Ishikawa (cell line): ENCODE data around the gene KIAA0040.

Source experiments
- CEBPB ChIP-seq: IDR thresholded peaks from 2 replicates; pipeline ENCODE4 v1.6.1; 2012
- CREB1 ChIP-seq: IDR thresholded peaks from 2 replicates; pipeline ENCODE4 v1.6.1; 2012; ENCODE audit warnings: low read depth
- EGR1 ChIP-seq: IDR thresholded peaks from 2 replicates; pipeline ENCODE4 v1.6.1; 2012
- EP300 ChIP-seq: IDR thresholded peaks from 2 replicates; pipeline ENCODE4 v1.6.1; 2012; ENCODE audit warnings: borderline replicate concordance
- FOXM1 ChIP-seq: IDR thresholded peaks from 2 replicates; pipeline ENCODE4 v1.6.1; 2012; ENCODE audit warnings: low read depth, borderline replicate concordance
- NFIC ChIP-seq: IDR thresholded peaks from 2 replicates; pipeline ENCODE4 v1.6.1; 2012
- RAD21 ChIP-seq: IDR thresholded peaks from 2 replicates; pipeline ENCODE4 v1.6.1; 2012; ENCODE audit warnings: low read depth
- TAF1 ChIP-seq: IDR thresholded peaks from 2 replicates; pipeline ENCODE4 v1.6.1; 2012; ENCODE audit warnings: low read depth, mild to moderate bottlenecking
- TCF12 ChIP-seq: IDR thresholded peaks from 2 replicates; pipeline ENCODE4 v1.6.1; 2012; ENCODE audit warnings: low read depth
- TEAD4 ChIP-seq: IDR thresholded peaks from 2 replicates; pipeline ENCODE4 v1.6.1; 2012
- YY1 ChIP-seq: IDR thresholded peaks from 2 replicates; pipeline ENCODE4 v1.6.1; 2012; ENCODE audit warnings: low read depth
- ZBTB7A ChIP-seq: IDR thresholded peaks from 2 replicates; pipeline ENCODE4 v1.6.1; 2012; ENCODE audit warnings: low read depth
- TF ChIP-seq, protein P1 (sequence below): IDR thresholded peaks from 2 replicates; pipeline ENCODE4 v1.6.1; 2012; ENCODE audit warnings: low read depth, mild to moderate bottlenecking
- TF ChIP-seq, protein P2 (sequence below): IDR thresholded peaks from 2 replicates; pipeline ENCODE4 v1.6.1; 2012
- TF ChIP-seq, protein P3 (sequence below): IDR thresholded peaks from 2 replicates; pipeline ENCODE4 v1.6.1; 2012

Gene KIAA0040

DNA sequence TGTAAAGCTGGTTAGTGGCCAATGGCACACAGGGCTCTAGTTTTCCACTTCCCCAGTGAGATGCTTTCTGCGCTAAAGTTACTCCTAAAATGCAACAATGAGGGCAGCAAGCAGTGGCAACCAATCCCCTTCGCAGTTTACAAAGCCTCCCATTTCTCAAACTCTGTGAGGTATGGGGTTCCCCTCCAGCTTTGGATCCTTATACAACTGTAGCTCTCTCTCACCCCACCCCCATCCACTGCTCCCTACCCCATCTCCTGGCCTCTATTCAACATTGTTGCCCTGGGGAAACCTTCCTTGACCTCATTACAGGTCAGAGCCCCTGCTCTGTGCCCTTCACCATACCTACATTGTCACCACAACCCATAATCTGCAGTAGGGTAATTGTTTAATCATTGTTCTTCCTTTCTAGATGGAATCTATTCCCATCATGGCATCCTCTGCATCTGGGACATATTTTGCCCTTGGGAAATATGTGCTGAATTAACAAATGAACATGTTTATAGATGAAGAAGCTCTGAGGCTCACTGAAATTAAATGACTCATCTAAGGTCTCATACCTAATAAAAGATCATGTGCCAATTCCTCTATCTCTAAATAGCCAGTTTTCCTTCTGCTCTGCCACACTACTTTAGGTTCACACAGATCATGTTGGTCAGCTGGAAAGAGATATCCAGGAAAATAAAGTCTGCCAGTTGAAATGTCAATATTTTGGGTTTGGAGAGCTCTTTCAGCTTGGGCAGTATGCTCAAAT, 12.6 kb downstream of the KIAA0040 start:
- no peak for TF ChIP-seq EGR1
- no peak for TF ChIP-seq NFIC
- no peak for TF ChIP-seq CEBPB
- no peak for TF ChIP-seq EP300
- TF ChIP-seq FOXM1, result no peak
- no peak for TF ChIP-seq TAF1
- TF ChIP-seq YY1, result no peak
- TF ChIP-seq, protein P1, sequence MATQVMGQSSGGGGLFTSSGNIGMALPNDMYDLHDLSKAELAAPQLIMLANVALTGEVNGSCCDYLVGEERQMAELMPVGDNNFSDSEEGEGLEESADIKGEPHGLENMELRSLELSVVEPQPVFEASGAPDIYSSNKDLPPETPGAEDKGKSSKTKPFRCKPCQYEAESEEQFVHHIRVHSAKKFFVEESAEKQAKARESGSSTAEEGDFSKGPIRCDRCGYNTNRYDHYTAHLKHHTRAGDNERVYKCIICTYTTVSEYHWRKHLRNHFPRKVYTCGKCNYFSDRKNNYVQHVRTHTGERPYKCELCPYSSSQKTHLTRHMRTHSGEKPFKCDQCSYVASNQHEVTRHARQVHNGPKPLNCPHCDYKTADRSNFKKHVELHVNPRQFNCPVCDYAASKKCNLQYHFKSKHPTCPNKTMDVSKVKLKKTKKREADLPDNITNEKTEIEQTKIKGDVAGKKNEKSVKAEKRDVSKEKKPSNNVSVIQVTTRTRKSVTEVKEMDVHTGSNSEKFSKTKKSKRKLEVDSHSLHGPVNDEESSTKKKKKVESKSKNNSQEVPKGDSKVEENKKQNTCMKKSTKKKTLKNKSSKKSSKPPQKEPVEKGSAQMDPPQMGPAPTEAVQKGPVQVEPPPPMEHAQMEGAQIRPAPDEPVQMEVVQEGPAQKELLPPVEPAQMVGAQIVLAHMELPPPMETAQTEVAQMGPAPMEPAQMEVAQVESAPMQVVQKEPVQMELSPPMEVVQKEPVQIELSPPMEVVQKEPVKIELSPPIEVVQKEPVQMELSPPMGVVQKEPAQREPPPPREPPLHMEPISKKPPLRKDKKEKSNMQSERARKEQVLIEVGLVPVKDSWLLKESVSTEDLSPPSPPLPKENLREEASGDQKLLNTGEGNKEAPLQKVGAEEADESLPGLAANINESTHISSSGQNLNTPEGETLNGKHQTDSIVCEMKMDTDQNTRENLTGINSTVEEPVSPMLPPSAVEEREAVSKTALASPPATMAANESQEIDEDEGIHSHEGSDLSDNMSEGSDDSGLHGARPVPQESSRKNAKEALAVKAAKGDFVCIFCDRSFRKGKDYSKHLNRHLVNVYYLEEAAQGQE, result no peak
- TF ChIP-seq, protein P2, sequence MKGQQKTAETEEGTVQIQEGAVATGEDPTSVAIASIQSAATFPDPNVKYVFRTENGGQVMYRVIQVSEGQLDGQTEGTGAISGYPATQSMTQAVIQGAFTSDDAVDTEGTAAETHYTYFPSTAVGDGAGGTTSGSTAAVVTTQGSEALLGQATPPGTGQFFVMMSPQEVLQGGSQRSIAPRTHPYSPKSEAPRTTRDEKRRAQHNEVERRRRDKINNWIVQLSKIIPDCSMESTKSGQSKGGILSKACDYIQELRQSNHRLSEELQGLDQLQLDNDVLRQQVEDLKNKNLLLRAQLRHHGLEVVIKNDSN, result no peak
- TF ChIP-seq TEAD4, result no peak
- TF ChIP-seq, protein P3, sequence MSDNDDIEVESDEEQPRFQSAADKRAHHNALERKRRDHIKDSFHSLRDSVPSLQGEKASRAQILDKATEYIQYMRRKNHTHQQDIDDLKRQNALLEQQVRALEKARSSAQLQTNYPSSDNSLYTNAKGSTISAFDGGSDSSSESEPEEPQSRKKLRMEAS, result no peak
- TF ChIP-seq RAD21, result no peak
- TF ChIP-seq TCF12, result no peak
- TF ChIP-seq ZBTB7A, result no peak
- no peak for TF ChIP-seq CREB1

DNA sequence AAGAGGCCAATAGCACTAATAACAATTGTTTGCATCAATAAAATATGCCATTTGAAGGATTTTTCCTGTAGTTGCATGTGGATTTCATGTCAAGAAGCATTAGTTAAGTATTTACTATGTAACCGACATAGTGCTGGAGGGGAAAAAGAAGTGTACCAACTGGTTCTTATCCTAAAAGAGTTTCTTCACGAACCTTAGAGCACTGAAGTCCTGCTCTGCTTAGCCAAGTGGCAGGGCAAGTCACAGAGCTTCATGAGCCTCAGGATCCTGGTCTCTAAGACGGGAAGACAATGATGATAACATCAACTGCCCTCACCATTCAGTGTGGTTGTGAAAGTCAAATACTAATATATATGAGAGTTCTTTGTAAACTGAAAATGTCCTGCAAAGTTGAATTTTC, 14.1 kb downstream of the KIAA0040 start:
- no peak for TF ChIP-seq YY1
- TF ChIP-seq TCF12, result no peak
- TF ChIP-seq TAF1, result no peak
- no peak for TF ChIP-seq CEBPB
- no peak for TF ChIP-seq TEAD4

DNA sequence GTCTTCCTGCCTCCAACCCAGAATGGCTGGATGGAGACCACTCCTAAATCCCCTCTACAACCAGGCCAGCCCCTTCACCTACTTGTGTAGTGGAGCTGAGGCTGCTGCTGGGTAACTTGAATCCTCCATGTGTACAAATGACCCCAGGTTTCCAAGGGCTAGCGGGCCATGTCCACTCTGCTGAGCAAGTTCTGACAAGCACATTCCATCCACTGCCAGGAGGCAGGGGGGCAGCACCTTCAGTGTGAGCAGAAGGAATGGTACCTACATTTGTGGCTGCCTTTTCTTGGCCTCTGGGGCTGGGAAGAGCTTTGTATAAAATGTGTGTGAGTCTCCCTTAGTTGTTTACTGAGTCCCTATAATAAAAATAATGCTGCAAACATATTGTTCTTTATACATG, 14.5 kb downstream of the KIAA0040 start:
- TF ChIP-seq YY1, result no peak
- TF ChIP-seq TAF1, result no peak
- no peak for TF ChIP-seq RAD21

DNA sequence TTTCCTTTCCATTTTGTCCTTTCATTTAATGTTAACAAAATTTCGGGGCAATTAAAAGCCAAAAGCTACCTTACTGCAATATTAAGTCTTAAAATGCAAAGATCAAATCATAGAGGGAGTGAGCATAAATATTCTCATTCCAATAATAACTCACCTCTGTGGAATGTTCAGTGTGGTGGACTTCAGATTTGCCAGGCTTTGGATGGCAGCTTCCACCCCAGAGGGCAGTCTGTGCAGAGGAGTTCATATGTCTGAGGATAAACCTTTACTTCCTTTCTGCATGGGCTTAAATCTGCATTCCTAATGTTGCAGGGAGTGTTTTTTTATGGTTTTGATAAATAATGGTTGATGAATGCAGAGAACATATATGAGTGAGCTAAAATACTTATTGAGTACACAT, 16.3 kb downstream of the KIAA0040 start:
- TF ChIP-seq, protein P1, result no peak
- TF ChIP-seq CREB1 (no peak), CEBPB (no peak), EP300 (no peak), ZBTB7A (no peak), FOXM1 (no peak)

DNA sequence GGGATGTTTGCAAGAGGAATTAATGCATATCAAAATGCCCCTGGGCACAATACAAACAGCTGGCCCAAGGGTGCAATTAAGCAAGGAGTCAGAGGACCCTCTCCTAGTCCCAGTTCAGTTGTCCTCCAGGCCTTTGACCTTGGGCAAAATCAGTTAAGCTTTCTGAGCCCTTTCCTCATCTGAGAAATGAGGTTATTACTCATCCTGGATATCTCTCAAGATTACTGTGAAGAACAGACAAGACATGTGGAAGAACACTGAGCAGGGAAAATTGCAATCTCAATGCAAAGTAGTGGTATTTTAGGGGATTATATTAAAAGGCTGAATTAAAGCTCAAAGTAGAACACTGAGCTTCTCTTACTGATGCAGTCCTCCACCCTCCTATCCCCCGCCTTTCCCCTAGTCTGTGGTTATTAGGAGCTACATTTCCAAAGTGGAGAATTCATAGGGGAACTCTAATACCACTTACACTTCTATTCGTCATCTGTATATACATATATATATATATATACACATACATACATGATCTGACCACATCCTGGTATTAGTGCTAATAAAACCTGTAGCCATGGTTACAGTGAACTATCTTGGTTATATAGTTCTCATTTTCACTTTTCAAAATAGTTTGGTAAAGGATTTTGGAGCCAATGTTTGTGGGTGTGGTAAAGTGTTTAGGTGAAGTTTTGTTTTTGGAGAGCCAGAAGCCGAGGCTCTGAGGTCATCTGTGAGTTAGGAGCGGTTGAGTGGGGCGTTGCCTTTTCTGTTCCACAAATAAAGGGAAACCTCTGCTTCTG, 18.1 kb downstream of the KIAA0040 start:
- no peak for TF ChIP-seq FOXM1
- no peak for TF ChIP-seq YY1
- no peak for TF ChIP-seq EP300
- TF ChIP-seq TAF1, result no peak
- TF ChIP-seq, protein P3, result no peak
- TF ChIP-seq CREB1, result no peak
- TF ChIP-seq TEAD4, result no peak
- TF ChIP-seq RAD21, result no peak
- TF ChIP-seq NFIC, result no peak
- TF ChIP-seq, protein P2, result no peak
- TF ChIP-seq, protein P1, result no peak
- no peak for TF ChIP-seq TCF12
